Dedifferentiated amniotic fluid mesenchymal stem cell (primary cell): ENCODE measurements around the gene TSPAN32.

Source experiments
- DNase-seq: peaks from one replicate; pipeline ENCODE4 v3.0.0-alpha.2; 2016; ENCODE audit errors: extremely low spot score

The TSPAN32 gene

GRCh38 chr11:2304506-2305139, 2.8 kb downstream of the TSPAN32 start:
- DNase-seq = no peak

GRCh38 chr11:2305140-2305778, 3.4 kb downstream of the TSPAN32 start:
- peak; percentile 64 for DNase-seq

- DNase-seq = peak; percentile 54
Observed at GRCh38 chr11:2305788-2306451, 4.1 kb downstream of the TSPAN32 start.

GRCh38 chr11:2306452-2306823, 4.6 kb downstream of the TSPAN32 start:
- peak; percentile 76 for DNase-seq

- DNase-seq = no peak
Observed at GRCh38 chr11:2306877-2307500, 5.2 kb downstream of the TSPAN32 start.

GRCh38 chr11:2307501-2308331, 5.9 kb downstream of the TSPAN32 start:
- DNase-seq = no peak

- DNase-seq = no peak
Observed at GRCh38 chr11:2308713-2309112, 6.9 kb downstream of the TSPAN32 start.

- no peak for DNase-seq
Observed at GRCh38 chr11:2309251-2310072, 7.6 kb downstream of the TSPAN32 start.

- no peak for DNase-seq
Observed at GRCh38 chr11:2310073-2310785, 8.4 kb downstream of the TSPAN32 start.

GRCh38 chr11:2310786-2311352, 9.1 kb downstream of the TSPAN32 start:
- DNase-seq = no peak

- DNase-seq = no peak
Observed at GRCh38 chr11:2311353-2312133, 9.7 kb downstream of the TSPAN32 start.

GRCh38 chr11:2312232-2313042, 10.6 kb downstream of the TSPAN32 start:
- peak; percentile 17 for DNase-seq

- DNase-seq = no peak
Observed at GRCh38 chr11:2313051-2313951, 11.5 kb downstream of the TSPAN32 start.

- no peak for DNase-seq
Observed at GRCh38 chr11:2314136-2314524, 12.3 kb downstream of the TSPAN32 start.

- DNase-seq = peak; percentile 24
Observed at GRCh38 chr11:2314525-2315394, 12.9 kb downstream of the TSPAN32 start.
